Gastrocnemius medialis (tissue), 4 donors: ENCODE measurements around the gene ABCB10. TPM values are rescaled to one million over a fixed set of nuclear protein-coding genes. Genes with fewer than 3 reads are reported as not detected.

Experiments used
- ATAC-seq, 2 donors: fragments of 150-250 bp; one replicate each; pipeline ENCODE4 v1.9.1; 2016
- DNase-seq, 2 donors: peaks; one replicate each; pipeline ENCODE4 v3.0.0-alpha.2; 2019
- H3K27ac ChIP-seq, 4 donors: fragments of 200-600 bp; sonication (generic); 1 replicate in 1 of 4; 2 replicates in 3 of 4; pipeline ENCODE4 v1.5.1; 2016 to 2018; ENCODE audit warnings: mild to moderate bottlenecking in 2 of 4, moderate library complexity in 1 of 4
- H3K27me3 ChIP-seq, 3 donors: fragments of 200-600 bp; sonication (generic) in 2 of 3; 1 replicate in 1 of 3; 2 replicates in 2 of 3; pipeline versions ENCODE4 v1.5.1 to v1.6.0; 2016 to 2019; ENCODE audit warnings: mild to moderate bottlenecking in 1 of 3, moderate library complexity in 1 of 3
- H3K36me3 ChIP-seq, 2 donors: fragments of 200-600 bp; sonication (generic) in 1 of 2; one replicate each; pipeline ENCODE4 v1.5.1; 2017 to 2018
- H3K4me1 ChIP-seq, 2 donors: fragments of 200-600 bp; sonication (generic) in 1 of 2; one replicate each; pipeline ENCODE4 v1.5.1; 2016 to 2017; ENCODE audit warnings: mild to moderate bottlenecking in 2 of 2
- H3K4me3 ChIP-seq, 4 donors: fragments of 200-600 bp; sonication (generic) in 3 of 4; 1 replicate in 1 of 4; 2 replicates in 3 of 4; pipeline ENCODE4 v1.5.1; 2016 to 2019; ENCODE audit warnings: mild to moderate bottlenecking in 2 of 4
- H3K9me3 ChIP-seq, 3 donors: fragments of 200-600 bp; sonication (generic) in 2 of 3; 1 replicate in 1 of 3; 2 replicates in 2 of 3; pipeline ENCODE4 v1.5.1; 2016 to 2019
- POLR2A ChIP-seq, 2 donors: fragments of 450-650 bp; IDR thresholded peaks; one replicate each; pipeline ENCODE4 v1.6.1; 2017; ENCODE audit warnings: antibody characterized with exemption in 2 of 2, mild to moderate bottlenecking in 2 of 2, moderate library complexity in 2 of 2
- in situ Hi-C, 4 donors: fragments of 200-750 bp; cut with MboI; loops; one replicate each; pipeline versions ENCODE4 v1.15.0 to v1.8.0; 2017; ENCODE audit warnings: low sequenced_read_pairs in 4 of 4
- intact Hi-C: fragments of 100-400 bp; cut with DNase I; formaldehyde crosslinking; loops from one replicate; pipeline ENCODE4 v1.15.1; 2023; ENCODE audit warnings: low total_unique reads
- total RNA-seq, 4 donors: library from RNA; depleted of rRNA; stranded (reverse); fragments of >200 nt; gene quantifications; one replicate each; pipeline versions ENCODE4 v1.1.0 to v1.2.3, GENCODE V29; 2016
- TF ChIP-seq, protein P1 (sequence below), 5 experiments: fragments of 450-650 bp in 3 of 5; fragments of 200-600 bp in 2 of 5; sonication (generic) in 2 of 5; IDR thresholded peaks in 4 of 5; conservative IDR thresholded peaks in 1 of 5; 1 replicate in 4 of 5; 2 replicates in 1 of 5; pipeline ENCODE4 v1.5.1; 2016 to 2019; ENCODE audit warnings: antibody characterized with exemption in 5 of 5, mild to moderate bottlenecking in 3 of 5, moderate library complexity in 3 of 5

ABCB10 gene
- 10 to 100 TPM; 14.5 to 29.9 (median 19.3) TPM for total RNA-seq

GRCh38 chr1:229558460-229559335 lies at the start of gene ABCB10:
Gene ABCB10 (minus strand): TSS chr1:229558707. CDS start chr1:229558652, 55 bp downstream.
- TF ChIP-seq, protein P1, sequence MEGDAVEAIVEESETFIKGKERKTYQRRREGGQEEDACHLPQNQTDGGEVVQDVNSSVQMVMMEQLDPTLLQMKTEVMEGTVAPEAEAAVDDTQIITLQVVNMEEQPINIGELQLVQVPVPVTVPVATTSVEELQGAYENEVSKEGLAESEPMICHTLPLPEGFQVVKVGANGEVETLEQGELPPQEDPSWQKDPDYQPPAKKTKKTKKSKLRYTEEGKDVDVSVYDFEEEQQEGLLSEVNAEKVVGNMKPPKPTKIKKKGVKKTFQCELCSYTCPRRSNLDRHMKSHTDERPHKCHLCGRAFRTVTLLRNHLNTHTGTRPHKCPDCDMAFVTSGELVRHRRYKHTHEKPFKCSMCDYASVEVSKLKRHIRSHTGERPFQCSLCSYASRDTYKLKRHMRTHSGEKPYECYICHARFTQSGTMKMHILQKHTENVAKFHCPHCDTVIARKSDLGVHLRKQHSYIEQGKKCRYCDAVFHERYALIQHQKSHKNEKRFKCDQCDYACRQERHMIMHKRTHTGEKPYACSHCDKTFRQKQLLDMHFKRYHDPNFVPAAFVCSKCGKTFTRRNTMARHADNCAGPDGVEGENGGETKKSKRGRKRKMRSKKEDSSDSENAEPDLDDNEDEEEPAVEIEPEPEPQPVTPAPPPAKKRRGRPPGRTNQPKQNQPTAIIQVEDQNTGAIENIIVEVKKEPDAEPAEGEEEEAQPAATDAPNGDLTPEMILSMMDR (IDR thresholded peaks at IDR 0.05 in 4 of 5, conservative IDR thresholded peaks at IDR 0.05 in 1 of 5): peak; percentile 68 to 81 (median 80)
- peak; percentile 72 to 73 for TF ChIP-seq POLR2A (IDR thresholded peaks at IDR 0.05)
- H3K4me1 ChIP-seq: peaks cover 39 to 48% of the 10 kb centered on the region in 2 donors
- intact Hi-C loops (loop anchor here (1.0 to 10.0 kb wide), 6 partner anchors 38 to 744 kb away; partner anchors contain the start of genes GALNT2, NUP133, TAF5L and URB2), in situ Hi-C loops (no loop called here)
- peak; percentile 93 to 96 for DNase-seq
- ATAC-seq: peak; percentile 92
- H3K27ac ChIP-seq: peak within 1 kb of the TSS; percentile 85 to 95 (median 90)
- no peaks in the 10 kb centered on the region for H3K36me3 ChIP-seq
- no peaks in the 10 kb centered on the region for H3K27me3 ChIP-seq
- H3K4me3 ChIP-seq: peak within 1 kb of the TSS; percentile 76 to 95 (median 86)
- no peaks in the 10 kb centered on the region for H3K9me3 ChIP-seq

- intact Hi-C loops (no loop called here), in situ Hi-C loops (no loop called here)
- Histone ChIP-seq H3K36me3 (peaks cover 3 to 94% of the 10 kb centered on the region in 2 donors), H3K27me3 (no peaks in the 10 kb centered on the region), H3K9me3 (no peaks in the 10 kb centered on the region), H3K4me3 (no peak overlapping the region), H3K27ac (no peak overlapping the region), H3K4me1 (no peaks in the 10 kb centered on the region)
- no peak for DNase-seq
- ATAC-seq: no peak
- TF ChIP-seq, protein P1 (IDR thresholded peaks at IDR 0.05 in 4 of 5, conservative IDR thresholded peaks at IDR 0.05 in 1 of 5): no peak
- TF ChIP-seq POLR2A (IDR thresholded peaks at IDR 0.05): no peak
Measured at GRCh38 chr1:229607370-229607769, 48.9 kb upstream of the ABCB10 start.

GRCh38 chr1:229603371-229604005 lies 45.0 kb upstream of the ABCB10 start:
- TF ChIP-seq, protein P1 (IDR thresholded peaks at IDR 0.05 in 4 of 5, conservative IDR thresholded peaks at IDR 0.05 in 1 of 5): no peak
- TF ChIP-seq POLR2A (IDR thresholded peaks at IDR 0.05): no peak
- Histone ChIP-seq H3K4me1 (peaks cover 12% of the 10 kb centered on the region in 2 donors), H3K27ac (no peak overlapping the region), H3K36me3 (peaks cover 0 to 71% of the 10 kb centered on the region in 2 donors), H3K9me3 (no peaks in the 10 kb centered on the region), H3K4me3 (no peak overlapping the region), H3K27me3 (no peaks in the 10 kb centered on the region)
- ATAC-seq: no peak
- DNase-seq: no peak
- in situ Hi-C loops: no loop called here
- intact Hi-C loops: no loop called here

DNA sequence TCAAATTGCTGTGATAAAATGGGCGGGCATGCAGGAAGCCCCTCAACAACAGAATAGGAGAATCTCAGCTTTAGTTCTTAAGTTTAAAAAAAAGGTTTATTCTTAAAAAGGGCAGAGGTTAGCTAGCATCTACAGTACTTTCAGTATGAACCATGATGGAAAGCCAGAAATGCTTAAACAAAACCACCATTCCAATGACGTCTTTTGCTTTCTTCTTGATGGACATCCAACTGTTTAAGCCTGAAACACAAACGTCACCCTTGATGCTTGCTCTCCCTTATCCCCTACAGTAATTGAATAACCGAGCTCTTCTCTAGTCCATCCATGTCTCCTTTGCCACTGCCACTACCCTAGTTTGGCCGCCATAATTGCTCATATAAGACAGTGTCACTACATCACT lies 41.7 kb upstream of the ABCB10 start:
- in situ Hi-C loops: no loop called here
- Histone ChIP-seq H3K4me1 (peaks cover 26 to 34% of the 10 kb centered on the region in 2 donors), H3K9me3 (no peaks in the 10 kb centered on the region), H3K36me3 (peaks cover 0 to 40% of the 10 kb centered on the region in 2 donors), H3K4me3 (no peak overlapping the region), H3K27ac (no peak overlapping the region), H3K27me3 (no peaks in the 10 kb centered on the region)
- ATAC-seq: no peak
- intact Hi-C loops: no loop called here
- TF ChIP-seq, protein P1 (IDR thresholded peaks at IDR 0.05 in 4 of 5, conservative IDR thresholded peaks at IDR 0.05 in 1 of 5): no peak
- DNase-seq: no peak
